Colonic mucosa (tissue), 4 donors: ENCODE measurements around the gene ZNF579. TPM values are rescaled to one million over a fixed set of nuclear protein-coding genes. Genes with fewer than 3 reads are reported as not detected.

Experiments
- DNase-seq: peaks from one replicate; pipeline ENCODE4 v3.0.0-alpha.2; 2020
- H3K27ac ChIP-seq: fragments of 200-600 bp; one replicate; pipeline ENCODE4 v1.8.0; 2021
- H3K27me3 ChIP-seq: fragments of 200-600 bp; one replicate; pipeline ENCODE4 v1.8.0; 2021
- H3K36me3 ChIP-seq: fragments of 200-600 bp; one replicate; pipeline ENCODE4 v1.8.0; 2021
- H3K4me1 ChIP-seq: fragments of 200-600 bp; one replicate; pipeline ENCODE4 v1.8.0; 2021; ENCODE audit warnings: mild to moderate bottlenecking
- H3K4me3 ChIP-seq: fragments of 200-600 bp; one replicate; pipeline ENCODE4 v1.8.0; 2021
- H3K9ac ChIP-seq, 2 donors: one replicate each; pipeline ENCODE4 v1.7.0; 2013; ENCODE audit warnings: control low read depth in 2 of 2, low read depth in 2 of 2, low read length in 2 of 2
- H3K9me3 ChIP-seq: fragments of 200-600 bp; one replicate; pipeline ENCODE4 v1.8.0; 2021
- intact Hi-C: fragments of 100-400 bp; cut with DNase I; formaldehyde crosslinking; loops from one replicate; pipeline ENCODE4 v1.14.1; 2022
- total RNA-seq, 2 donors: library from RNA; stranded (reverse); fragmentation: NEBNext Ultra II Directional in 1 of 2; extraction: Animal tissue kit (Norgen Biotek cat#: 25700) in 1 of 2; gene quantifications; one replicate each; pipeline ENCODE4 v1.2.1, GENCODE V29; 2021
- TF ChIP-seq, protein P1 (sequence below): fragments of 200-600 bp; IDR thresholded peaks from one replicate; pipeline ENCODE4 v1.8.0; 2022; ENCODE audit warnings: antibody characterized with exemption, mild to moderate bottlenecking
- donor health status: healthy.
- donor health status: DM: no; HTN: no; CAD: no.
- donor health status: DM: no; HTN: no; CAD: no.

The ZNF579 gene
- total RNA-seq, 2 donors from 2014 or later, result 8.0 to 8.7 TPM

DNA sequence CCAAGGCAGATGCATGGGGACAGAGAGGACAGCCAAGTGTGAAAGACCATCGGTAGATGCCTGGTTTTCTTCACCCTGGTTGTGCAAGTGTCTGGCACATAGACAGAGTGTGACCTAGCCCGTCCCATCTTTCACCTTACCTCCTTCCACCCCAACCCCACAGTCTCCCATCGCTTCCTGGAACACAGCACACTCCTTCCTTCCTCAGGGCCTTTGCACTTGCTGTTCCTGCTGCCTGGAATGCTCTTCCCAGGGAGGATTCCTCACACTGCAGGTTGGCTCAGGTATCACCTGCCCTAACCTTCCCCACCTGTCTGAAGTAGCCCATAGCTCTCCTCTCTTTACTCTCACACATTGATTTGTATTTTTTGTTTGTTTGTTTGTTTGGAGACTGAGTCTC is 15.7 kb upstream of the ZNF579 start:
- H3K4me1 ChIP-seq, result no peaks in the 10 kb centered on the region
- H3K9ac ChIP-seq, result no peak overlapping the region
- H3K36me3 ChIP-seq, result no peaks in the 10 kb centered on the region
- DNase-seq, result no peak
- no peak overlapping the region for H3K4me3 ChIP-seq
- TF ChIP-seq, protein P1, sequence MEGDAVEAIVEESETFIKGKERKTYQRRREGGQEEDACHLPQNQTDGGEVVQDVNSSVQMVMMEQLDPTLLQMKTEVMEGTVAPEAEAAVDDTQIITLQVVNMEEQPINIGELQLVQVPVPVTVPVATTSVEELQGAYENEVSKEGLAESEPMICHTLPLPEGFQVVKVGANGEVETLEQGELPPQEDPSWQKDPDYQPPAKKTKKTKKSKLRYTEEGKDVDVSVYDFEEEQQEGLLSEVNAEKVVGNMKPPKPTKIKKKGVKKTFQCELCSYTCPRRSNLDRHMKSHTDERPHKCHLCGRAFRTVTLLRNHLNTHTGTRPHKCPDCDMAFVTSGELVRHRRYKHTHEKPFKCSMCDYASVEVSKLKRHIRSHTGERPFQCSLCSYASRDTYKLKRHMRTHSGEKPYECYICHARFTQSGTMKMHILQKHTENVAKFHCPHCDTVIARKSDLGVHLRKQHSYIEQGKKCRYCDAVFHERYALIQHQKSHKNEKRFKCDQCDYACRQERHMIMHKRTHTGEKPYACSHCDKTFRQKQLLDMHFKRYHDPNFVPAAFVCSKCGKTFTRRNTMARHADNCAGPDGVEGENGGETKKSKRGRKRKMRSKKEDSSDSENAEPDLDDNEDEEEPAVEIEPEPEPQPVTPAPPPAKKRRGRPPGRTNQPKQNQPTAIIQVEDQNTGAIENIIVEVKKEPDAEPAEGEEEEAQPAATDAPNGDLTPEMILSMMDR, result no peak
- no peak overlapping the region for H3K27ac ChIP-seq
- intact Hi-C loops, result no loop called here
- no peaks in the 10 kb centered on the region for H3K9me3 ChIP-seq
- no peaks in the 10 kb centered on the region for H3K27me3 ChIP-seq

DNA sequence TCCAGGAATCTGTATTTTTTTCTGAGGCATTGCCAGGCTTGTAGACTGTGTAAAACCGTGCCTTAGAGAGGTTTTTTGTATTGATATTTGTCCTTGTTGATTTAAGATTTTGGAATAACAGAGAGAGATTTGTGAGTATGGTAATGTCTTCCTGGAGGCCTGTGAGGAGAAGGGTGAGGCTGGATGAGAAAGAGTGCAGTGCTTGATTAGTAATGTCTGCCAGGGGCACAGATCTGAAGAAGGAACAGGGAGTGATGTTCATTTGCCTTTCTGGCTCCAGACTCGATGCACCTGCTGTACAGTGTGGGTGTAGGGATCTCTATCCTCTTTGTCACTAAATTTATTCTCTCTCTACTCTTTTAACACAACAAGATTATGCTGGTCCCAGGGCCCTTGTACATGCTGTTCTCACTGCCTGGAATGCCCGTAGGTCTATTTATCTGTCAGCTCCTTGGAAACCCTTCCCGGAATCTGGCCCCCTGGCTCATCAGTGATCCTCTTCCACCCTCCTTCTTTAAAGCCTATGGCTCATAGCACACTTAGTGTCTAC is 14.4 kb upstream of the ZNF579 start:
- no peaks in the 10 kb centered on the region for H3K36me3 ChIP-seq

DNA sequence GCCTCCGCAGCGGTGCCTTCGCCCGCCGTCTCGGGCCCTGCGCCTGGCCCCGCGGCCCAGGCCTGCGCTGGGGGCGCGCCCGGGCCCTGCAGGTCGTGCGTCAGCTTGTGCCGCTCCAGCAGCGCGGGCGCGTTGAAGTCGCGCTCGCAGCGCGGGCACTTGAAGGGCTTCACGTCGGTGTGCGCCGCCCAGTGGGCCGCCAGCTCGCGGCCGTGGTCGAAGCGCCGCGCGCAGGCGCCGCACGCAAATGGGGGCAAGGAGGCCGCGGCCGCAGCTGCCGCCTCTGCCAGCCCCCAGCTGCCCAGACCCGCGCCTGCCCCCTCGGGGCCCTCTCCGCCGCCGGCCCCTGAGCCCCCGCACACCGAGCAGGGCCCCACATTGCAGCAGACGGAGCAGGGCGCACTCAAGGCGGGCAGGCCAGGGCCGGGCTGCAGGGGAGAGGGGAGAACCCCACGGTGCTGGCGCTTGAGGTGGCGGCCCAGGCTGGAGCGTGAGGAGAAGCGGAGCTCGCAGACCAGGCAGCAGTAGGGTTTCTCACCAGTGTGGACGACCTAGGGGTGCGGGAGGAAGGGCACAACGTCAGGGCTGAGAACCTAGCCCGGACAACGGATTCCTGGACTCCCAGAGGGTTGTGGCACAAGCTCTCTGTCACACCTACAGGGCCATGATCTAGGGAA is 12.6 kb upstream of the ZNF579 start:
- DNase-seq, result no peak
- no peak overlapping the region for H3K4me3 ChIP-seq
- H3K4me1 ChIP-seq, result no peaks in the 10 kb centered on the region
- no peaks in the 10 kb centered on the region for H3K9me3 ChIP-seq
- no peaks in the 10 kb centered on the region for H3K27me3 ChIP-seq
- intact Hi-C loops, result no loop called here
- no peaks in the 10 kb centered on the region for H3K36me3 ChIP-seq
- H3K9ac ChIP-seq, result no peak overlapping the region
- TF ChIP-seq, protein P1, result no peak
- H3K27ac ChIP-seq, result no peak overlapping the region

More for the DNA sequence above, 14.4 kb upstream of the ZNF579 start:
- TF ChIP-seq, protein P1, result no peak
- intact Hi-C loops, result no loop called here
- Histone ChIP-seq H3K9ac (no peak overlapping the region), H3K9me3 (no peaks in the 10 kb centered on the region), H3K27ac (no peak overlapping the region), H3K27me3 (no peaks in the 10 kb centered on the region), H3K4me1 (no peaks in the 10 kb centered on the region), H3K4me3 (no peak overlapping the region)
- DNase-seq, result no peak

DNA sequence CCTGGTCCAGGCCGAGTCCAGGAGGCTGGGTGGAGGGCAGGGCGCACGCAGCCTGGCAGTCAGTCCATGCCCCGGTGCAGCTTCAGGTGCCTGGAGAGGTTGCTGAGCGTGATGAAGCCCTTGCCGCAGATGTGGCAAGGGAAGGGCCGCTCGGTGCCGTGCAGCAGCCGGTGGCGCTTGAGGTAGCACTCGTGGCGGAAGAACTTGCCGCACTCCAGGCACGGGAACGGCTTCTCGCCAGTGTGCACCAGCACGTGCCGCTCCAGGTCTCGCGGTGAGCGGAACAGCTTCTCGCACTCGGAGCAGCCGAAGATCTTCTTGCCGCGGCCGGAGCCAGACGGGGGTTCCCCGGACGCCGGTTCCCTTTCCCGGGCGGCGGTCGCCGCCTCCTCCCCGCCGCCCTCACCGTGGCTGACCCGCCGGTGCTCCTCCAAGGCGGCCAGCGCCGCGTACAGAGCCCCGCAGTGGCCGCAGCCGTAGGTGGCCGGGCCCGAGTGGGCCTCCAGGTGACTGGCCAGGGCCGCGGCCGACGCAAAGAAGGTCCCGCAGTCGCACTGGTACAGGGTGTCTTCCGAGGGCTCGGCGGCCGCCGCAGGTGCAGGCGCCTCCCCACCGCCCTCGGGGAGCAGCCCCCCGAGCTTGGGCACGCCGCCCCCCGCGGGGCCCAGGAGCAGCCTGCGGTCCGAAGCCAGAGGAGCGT is 11.9 kb upstream of the ZNF579 start:
- H3K27ac ChIP-seq, result no peak overlapping the region
- no peak overlapping the region for H3K9ac ChIP-seq
- no peaks in the 10 kb centered on the region for H3K4me1 ChIP-seq
- H3K4me3 ChIP-seq, result no peak overlapping the region
- H3K27me3 ChIP-seq, result no peaks in the 10 kb centered on the region
- TF ChIP-seq, protein P1, result no peak
- H3K36me3 ChIP-seq, result no peaks in the 10 kb centered on the region
- intact Hi-C loops, result no loop called here
- no peaks in the 10 kb centered on the region for H3K9me3 ChIP-seq
- no peak for DNase-seq

DNA sequence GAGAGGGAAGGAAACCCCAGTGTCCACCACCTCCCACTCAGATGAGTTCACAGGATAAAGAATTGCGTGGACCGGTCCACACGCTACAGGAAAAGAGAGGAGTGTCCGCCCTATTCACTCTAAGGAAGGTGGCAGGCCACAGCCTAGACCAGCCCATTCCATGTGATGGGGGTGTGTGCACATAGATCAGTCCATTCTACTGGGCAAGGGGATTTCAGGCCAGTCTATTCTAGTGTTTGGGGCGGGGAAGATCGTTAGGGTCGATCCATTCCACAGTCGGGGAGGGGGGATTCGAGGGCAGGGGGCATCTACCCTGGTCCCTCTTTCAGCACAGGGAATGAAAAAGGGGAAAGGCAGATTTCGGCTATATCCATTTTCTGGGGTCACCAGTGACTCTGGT is 10.9 kb upstream of the ZNF579 start:
- no peak for DNase-seq
- H3K27me3 ChIP-seq, result no peaks in the 10 kb centered on the region
- no peak overlapping the region for H3K27ac ChIP-seq
- H3K9me3 ChIP-seq, result no peaks in the 10 kb centered on the region
- intact Hi-C loops, result no loop called here
- peaks cover 3% of the 10 kb centered on the region for H3K4me1 ChIP-seq
- H3K9ac ChIP-seq, result no peak overlapping the region
- no peak overlapping the region for H3K4me3 ChIP-seq
- TF ChIP-seq, protein P1, result no peak
- H3K36me3 ChIP-seq, result no peaks in the 10 kb centered on the region
